EH (cell line): Measurements from ENCODE around the gene CHCHD3.

Experiments used
- DNase-seq: peaks from one replicate; pipeline ENCODE4 v3.0.0-alpha.2; 2015; ENCODE audit warnings: low read depth

Gene CHCHD3

DNA sequence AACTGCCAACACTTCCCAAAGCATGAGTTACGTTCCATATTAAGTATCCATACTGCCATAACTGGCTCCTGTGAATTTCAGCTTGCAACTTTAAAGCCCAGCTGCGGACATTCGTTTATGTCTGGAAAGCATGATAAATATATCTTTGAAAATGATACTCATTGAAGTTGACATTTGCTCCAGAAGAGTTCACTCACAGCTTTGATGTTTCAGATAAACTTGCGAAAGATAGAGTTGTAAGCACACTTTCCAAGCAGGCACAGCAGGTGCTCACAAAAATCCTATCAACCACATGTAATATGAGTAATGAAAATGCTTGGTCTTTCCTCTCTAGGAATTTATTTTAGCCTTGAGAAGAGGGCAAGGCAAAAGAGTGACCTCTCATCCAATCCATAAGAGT lies 4.5 kb downstream of the CHCHD3 start:
- no peak for DNase-seq

- no peak for DNase-seq
Measured at GRCh38 chr7:133076142-133076541, 5.7 kb downstream of the CHCHD3 start.

DNA sequence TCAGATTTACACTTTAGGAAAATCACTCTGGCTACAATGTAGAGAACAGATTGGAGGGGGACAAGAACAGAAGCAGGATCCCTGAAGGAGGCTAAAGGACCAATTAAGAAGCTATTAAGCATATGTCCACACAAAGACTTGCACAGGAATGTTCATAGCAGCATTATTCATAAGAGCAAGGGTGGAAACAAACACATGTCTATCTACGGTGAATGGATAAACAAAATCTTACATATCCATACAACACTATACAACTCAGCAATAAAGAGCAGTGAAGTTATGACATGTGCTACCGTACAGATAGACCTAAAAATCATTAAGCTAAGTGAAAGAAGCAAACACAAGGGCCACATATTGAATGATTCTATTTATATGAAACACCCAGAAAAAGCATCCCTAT lies 10.4 kb downstream of the CHCHD3 start:
- DNase-seq: no peak

DNA sequence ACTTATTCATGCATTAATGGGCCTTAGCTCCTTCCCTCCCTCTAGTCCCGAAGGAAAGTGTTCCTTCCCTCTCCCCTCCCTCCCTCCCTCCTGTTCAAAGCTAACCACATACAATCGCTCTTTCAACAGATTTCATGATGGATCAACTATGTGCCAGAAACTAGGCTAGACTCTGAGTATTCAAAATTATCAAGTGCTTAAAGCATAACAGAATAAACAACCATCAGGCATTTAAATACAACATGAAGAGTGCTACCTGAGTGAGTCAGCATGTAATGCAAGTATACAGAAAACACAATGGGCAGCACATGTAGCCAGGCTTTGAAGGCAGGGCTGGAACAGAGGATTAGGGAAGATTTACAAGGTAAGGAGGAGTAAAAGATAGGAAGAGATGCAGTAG lies 11.3 kb downstream of the CHCHD3 start:
- no peak for DNase-seq

- peak; percentile 9 for DNase-seq
Measured at GRCh38 chr7:133065301-133065700, 16.6 kb downstream of the CHCHD3 start.

DNA sequence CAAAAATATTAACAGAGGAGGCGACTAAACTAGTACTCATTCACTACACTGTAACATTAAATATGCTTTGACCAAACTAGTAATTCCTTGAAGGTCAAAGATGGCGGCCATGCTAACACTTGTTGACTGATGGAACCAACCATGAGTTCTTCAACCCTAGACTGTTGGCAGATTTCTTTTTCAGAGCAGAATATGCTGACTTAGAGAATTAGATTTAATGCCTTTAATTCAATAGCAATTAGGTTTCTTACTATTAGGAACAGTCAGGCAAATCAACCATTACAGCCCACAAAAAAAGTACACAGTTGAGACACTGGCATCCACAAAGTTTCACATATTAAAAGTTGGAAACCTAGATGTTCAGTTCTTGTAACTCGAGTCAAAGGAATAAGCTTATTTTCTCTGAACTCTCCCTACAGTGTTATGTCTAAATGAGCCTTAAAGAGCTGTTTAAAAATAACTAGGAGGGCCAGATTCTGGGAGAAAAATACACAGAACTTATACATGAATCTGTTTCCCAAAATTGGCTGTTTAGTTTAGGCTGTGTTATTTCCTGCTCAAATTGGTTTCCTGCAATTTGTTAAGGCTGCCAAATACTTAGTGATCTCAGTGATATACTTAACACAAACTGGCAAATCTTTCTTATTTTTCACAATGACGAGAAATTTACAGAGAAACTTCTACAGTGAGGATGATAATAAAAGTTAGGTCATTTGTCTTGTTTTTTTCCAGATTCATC lies 17.6 kb downstream of the CHCHD3 start:
- peak; percentile 3 for DNase-seq

GRCh38 chr7:133061792-133062191 lies 20.1 kb downstream of the CHCHD3 start:
- DNase-seq: no peak

DNA sequence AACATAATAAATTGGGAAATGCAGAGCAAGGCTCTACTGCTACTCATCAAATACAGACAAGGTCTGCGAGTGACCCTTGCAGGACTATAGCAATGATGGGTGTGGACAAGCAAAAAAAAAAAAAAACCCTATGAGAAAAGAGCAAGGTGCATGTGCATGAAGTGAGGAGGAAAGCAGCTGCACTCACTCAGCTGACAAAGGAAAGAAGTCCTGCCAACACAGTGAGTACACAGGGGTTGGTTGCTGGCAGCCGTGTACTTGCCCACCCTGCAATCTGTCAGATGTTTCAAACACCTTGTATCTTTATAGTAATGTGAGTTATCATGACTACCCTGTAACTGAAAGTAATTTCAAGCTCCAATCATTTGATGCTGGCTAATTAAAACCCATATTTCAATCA lies 20.5 kb downstream of the CHCHD3 start:
- DNase-seq: no peak

DNA sequence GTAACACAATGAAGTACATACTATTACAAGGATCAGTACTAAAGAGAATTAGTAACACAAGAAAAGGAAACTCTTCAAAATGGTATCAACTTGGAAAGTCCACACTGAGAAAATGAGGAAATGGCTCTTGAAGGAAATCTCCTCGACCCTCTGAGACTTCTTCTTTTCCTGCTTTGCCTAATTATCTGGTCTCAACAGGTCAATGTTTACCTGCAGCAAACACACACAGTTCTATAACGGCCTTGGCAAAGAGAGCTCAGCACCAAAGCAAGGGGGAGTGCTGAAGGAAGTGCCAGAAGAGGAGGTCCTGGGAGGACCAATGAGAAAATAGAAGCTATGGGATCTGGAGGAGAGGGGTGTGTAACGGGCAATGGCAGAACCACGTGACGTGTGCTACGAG lies 21.9 kb downstream of the CHCHD3 start:
- no peak for DNase-seq

DNA sequence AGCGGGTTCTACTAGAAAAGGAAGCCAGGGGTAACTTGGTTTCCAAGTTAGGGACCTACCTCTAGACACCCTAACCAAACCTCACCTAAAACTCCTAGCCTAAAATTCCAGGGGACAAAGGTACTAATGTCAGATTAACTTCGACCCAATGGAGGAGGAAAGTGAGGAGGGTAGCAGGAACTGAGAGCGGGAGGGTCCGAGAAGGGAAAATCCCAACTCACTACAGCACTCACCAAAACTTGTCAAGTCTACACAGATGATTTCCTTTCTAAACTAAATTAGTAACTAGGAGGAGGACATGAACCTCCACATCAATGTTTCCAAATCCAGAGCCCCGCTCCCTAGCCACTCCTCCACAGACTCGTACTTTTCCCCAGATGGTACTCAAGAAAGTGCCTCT lies 22.6 kb downstream of the CHCHD3 start:
- no peak for DNase-seq

GRCh38 chr7:133056370-133057238 lies 25.3 kb downstream of the CHCHD3 start:
- no peak for DNase-seq

DNA sequence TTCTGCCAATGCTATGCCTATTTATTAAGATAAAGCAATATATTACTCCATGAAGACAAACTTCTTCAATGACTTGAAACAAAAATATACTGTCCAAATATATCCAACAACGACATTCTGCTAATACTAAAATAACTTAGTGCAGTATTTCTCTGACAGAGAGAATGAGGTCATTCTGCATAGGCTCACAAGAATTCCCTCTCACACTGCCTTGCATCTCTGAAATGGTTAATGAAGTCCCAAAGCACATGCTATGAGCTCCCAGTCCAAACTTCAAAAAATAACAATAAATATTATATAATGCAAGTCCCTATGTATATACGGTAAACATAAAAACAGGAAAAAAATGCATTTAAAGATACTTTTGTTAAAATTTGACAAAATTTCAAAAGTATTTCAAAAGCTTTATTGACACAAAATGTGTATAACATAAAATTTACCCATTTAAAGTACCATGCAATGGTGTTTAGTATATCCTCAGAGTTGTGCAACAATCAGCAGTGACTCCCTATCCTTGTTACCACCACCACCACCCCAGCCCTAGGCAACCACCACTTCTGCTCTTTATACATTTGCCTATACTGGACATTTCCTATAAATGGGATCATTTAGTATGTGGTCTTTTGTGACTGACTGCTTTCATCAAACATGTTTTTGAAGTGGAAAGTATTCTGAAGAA lies 27.6 kb downstream of the CHCHD3 start:
- peak; percentile 36 for DNase-seq

DNA sequence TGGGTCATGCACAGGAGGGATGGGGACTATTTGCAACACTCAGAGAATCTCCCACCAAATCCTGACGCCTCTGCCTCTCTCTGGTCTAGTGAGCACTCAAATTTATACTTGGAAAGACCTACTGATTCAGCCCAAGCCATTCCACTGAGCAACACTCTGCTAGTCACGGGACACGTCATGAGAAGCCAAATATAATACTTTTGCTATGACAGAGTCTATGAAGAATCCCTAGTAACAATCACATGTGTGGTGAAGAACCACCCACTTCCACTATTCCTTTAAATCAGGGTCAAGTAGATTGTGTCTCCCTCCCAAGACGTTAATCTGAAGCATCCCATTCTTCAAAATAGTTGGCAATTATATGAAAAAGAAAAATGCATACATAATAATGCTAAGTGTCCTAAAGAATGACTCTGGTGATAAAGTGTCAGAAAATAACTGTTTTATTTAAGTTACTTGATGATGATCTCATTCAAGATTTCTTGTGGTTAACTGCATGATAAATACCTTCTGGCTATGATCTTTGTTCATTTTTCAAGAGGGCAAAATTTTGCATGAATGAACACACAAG lies 28.5 kb downstream of the CHCHD3 start:
- peak; percentile 97 for DNase-seq

- no peak for DNase-seq
Measured at GRCh38 chr7:133052826-133053225, 29.1 kb downstream of the CHCHD3 start.

DNA sequence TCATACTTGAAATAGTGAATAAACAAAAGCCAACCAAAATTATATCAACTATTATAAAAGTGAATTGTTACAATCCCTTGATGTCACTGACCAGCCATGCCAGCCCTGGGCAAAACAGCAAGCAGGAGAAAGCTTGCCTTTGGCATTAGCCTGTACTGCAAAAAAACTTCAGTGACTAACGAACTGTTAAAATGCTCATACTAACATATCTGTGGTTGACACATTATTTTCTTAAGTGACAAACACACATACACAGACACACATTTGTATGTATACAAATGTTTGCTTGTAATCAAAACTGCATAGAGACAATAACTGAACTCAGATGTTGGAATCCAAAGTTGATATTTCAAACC lies 29.5 kb downstream of the CHCHD3 start:
- peak; percentile 32 for DNase-seq

GRCh38 chr7:133051719-133052400 lies 30.0 kb downstream of the CHCHD3 start:
- no peak for DNase-seq

DNA sequence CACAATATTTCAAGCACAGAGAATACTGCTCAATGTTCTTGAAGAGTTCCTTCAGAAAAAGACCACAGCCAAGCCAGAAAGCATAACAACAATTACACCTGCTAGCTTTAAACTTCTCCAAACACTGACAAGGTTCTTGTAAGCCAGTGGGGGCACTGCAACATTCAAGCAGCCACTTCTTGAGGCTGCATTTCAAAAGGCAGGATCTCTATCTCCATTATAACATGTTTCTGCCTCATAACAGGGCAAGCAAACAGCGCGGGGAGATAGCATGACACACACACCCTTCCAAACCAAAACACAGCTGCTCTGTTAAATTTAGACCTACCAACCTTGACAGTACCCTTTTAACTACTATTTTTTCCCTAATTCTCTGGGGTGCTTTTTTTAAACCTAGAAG lies 30.8 kb downstream of the CHCHD3 start:
- peak; percentile 28 for DNase-seq

- DNase-seq: no peak
Measured at GRCh38 chr7:133050200-133050995, 31.5 kb downstream of the CHCHD3 start.

- DNase-seq: no peak
Measured at GRCh38 chr7:133048589-133048988, 33.3 kb downstream of the CHCHD3 start.

DNA sequence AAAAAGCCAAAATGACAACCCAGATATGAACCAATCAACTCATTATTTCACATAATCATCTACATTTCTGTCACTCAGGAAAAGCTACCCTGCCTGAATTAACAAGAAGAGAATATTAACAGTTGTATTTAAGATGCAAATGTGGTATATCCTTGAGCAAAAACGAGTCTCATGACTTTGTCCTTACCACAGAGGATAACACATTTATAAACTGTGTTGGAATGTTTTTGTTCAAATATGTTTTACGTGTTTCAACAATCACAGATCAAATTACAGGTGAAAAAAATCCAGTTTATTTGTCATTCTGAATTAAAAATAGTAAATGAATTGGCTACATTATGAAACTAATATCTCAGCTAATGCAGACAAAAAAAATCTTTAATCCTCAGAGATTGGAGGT lies 34.6 kb downstream of the CHCHD3 start:
- no peak for DNase-seq
